Measurements from ENCODE around the gene ITPR2.

DNA sequence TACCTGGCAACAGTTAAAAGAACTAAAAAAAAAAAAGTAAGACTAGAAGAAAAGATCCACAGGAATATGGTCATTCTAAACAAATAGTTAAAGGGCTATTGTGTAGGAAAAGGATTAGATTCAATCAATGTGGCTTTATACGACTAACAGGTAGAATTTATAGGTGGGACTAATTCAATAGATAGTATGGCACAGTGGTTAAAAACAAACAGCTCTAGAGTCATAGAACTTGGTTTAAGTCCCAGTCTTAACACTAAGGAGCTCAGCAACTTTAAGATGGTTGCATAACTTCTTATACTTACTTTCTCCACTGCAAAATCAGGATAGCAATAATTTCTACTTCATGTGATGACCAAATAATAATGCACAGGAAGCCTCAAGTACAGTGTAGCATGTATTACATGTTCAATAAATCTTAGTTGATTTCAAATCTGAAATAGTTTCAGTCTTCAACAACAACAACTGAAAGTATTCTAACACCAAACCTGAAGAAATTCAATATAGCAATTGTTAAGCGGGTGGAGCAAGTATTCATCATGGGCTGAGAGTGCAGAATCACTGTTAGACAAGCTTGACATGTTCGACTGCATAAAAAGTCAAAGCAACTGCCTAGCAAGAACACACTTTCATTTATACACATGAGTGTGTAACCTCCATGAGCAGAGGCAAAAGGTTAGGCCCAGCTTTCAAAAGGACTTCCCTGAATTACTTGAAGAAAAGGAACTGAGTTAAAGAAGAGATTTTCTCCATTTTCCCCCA is 50.4 kb downstream of the ITPR2 start:
- TF ChIP-seq, protein P1, sequence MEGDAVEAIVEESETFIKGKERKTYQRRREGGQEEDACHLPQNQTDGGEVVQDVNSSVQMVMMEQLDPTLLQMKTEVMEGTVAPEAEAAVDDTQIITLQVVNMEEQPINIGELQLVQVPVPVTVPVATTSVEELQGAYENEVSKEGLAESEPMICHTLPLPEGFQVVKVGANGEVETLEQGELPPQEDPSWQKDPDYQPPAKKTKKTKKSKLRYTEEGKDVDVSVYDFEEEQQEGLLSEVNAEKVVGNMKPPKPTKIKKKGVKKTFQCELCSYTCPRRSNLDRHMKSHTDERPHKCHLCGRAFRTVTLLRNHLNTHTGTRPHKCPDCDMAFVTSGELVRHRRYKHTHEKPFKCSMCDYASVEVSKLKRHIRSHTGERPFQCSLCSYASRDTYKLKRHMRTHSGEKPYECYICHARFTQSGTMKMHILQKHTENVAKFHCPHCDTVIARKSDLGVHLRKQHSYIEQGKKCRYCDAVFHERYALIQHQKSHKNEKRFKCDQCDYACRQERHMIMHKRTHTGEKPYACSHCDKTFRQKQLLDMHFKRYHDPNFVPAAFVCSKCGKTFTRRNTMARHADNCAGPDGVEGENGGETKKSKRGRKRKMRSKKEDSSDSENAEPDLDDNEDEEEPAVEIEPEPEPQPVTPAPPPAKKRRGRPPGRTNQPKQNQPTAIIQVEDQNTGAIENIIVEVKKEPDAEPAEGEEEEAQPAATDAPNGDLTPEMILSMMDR (IDR thresholded peaks at IDR 0.05; ENCODE audit: low read length): no peak
- no peak for TF ChIP-seq EZH2phosphoT487 (IDR thresholded peaks at IDR 0.05; ENCODE audit: low read length)

All from MM.1S (cell line).